GM06990 (cell line): ENCODE data around the gene AWAT1.
A peak's percentile ranks its signal among the peaks of the same experiment; 100 is the strongest.
"Not testable (repeated sequence)": the region's sequence is repeated elsewhere in the genome, so short reads cannot be mapped to it uniquely, and the experiment has no call there.

ENCODE experiments used
- DNase-seq: peaks from one replicate; pipeline ENCODE4 v3.0.0-alpha.2; 2011; ENCODE audit not compliant: insufficient read length; ENCODE audit errors: extremely low read depth
- H3K27me3 ChIP-seq: replicated peaks from 2 replicates; pipeline ENCODE4 v1.6.0; 2011; ENCODE audit warnings: low read length; ENCODE audit not compliant: control insufficient read depth, insufficient read depth
- H3K36me3 ChIP-seq: 2 replicates; pipeline ENCODE4 v1.5.1; 2011; ENCODE audit warnings: low read length; ENCODE audit not compliant: control insufficient read depth, insufficient read depth
- H3K4me3 ChIP-seq: replicated peaks from 2 replicates; pipeline ENCODE4 v1.5.1; 2011; ENCODE audit warnings: low read depth, mild to moderate bottlenecking, control low read depth, low read length
- TF ChIP-seq, protein P1 (sequence below): IDR thresholded peaks from 2 replicates; pipeline ENCODE4 v1.5.1; 2011; ENCODE audit warnings: low read length, control low read depth, mild to moderate bottlenecking, inconsistent platforms; ENCODE audit not compliant: insufficient read depth, poor library complexity, severe bottlenecking

Gene AWAT1

DNA sequence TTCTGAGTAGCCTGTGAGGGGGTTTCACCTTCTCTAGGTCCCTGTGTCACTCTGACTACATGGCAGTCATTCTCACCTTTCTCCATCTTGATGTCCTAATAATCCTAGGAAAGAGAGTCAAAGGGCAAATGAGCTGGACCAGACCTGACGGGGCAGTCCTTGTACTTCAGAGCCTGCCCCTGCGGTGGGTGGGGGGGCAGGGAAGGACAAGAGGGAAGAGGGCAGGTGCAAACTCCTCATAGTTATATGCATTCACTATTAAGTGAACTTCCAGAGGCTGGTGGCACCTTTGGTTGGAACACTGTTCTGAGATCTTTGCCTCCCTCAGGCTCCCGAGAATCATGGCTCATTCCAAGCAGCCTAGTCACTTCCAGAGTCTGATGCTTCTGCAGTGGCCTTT is at the start of gene AWAT1:
AWAT1 (plus strand) TSS at position 301 of the 400 bp plus-strand sequence; CDS start at position 342, 41 bp downstream.
- DNase-seq, result no peak
- no peaks in the 10 kb centered on the region for H3K36me3 ChIP-seq
- no peak within 1 kb of the TSS for H3K4me3 ChIP-seq
- TF ChIP-seq, protein P1, sequence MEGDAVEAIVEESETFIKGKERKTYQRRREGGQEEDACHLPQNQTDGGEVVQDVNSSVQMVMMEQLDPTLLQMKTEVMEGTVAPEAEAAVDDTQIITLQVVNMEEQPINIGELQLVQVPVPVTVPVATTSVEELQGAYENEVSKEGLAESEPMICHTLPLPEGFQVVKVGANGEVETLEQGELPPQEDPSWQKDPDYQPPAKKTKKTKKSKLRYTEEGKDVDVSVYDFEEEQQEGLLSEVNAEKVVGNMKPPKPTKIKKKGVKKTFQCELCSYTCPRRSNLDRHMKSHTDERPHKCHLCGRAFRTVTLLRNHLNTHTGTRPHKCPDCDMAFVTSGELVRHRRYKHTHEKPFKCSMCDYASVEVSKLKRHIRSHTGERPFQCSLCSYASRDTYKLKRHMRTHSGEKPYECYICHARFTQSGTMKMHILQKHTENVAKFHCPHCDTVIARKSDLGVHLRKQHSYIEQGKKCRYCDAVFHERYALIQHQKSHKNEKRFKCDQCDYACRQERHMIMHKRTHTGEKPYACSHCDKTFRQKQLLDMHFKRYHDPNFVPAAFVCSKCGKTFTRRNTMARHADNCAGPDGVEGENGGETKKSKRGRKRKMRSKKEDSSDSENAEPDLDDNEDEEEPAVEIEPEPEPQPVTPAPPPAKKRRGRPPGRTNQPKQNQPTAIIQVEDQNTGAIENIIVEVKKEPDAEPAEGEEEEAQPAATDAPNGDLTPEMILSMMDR, result no peak
- no peaks in the 10 kb centered on the region for H3K27me3 ChIP-seq

DNA sequence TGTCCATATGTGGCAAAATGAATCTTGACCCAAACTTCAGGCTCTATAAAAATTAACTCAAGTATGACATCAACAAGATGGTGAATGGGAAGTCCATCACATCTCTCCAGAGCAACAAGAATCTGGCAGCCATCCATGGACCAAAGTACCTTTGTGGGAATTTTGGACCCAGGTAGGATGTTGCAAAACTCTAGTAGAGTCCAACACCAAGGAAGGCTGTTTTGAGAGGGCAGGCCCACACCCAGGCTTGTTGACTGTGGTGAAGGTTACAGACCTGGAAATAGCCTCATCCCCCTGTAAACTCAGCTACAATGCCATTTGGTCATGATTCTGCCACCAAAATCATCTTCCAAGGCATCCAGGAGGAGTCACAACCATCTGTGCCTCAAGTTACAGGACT is 44.2 kb upstream of the AWAT1 start:
- Histone ChIP-seq H3K27me3 (no peaks in the 10 kb centered on the region), H3K36me3 (no peaks in the 10 kb centered on the region), H3K4me3 (no peak overlapping the region)
- TF ChIP-seq, protein P1, result no peak
- no peak for DNase-seq

DNA sequence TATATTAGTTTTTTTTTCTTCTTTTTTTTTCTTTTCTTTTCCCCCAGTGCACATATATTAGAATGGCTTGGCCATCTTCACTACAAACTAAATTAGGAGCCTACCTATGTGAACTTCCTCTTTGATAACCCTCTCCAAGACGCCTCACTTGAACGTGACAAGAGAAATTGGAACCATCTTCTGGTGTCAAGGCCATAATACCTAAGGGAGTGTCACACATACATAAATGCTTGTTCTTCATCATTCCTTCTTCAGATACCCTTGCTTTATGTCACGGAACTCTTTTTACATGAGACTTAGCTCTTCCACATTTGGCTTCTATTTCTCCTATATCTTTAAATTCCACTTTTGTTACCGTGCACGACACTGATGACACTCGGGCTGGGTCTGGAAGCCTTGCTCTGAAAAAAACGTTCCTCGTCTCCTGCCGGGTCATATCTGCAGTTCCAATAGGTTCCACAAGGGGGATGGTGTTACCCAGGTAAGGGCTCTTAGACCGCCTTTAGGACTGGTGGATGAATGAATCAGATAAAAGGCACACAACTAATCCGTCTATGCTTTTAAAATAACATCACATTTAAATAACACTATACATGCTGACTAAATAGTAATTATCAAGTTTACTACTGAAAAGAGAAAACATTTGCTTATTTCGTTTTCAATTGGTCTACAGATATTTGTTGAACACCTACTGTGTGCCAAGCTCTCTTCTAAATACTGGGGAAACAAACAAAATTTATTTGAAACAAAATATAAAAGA is 37.3 kb upstream of the AWAT1 start:
- no peaks in the 10 kb centered on the region for H3K36me3 ChIP-seq
- no peak for DNase-seq
- H3K4me3 ChIP-seq, result no peak overlapping the region
- no peaks in the 10 kb centered on the region for H3K27me3 ChIP-seq
- TF ChIP-seq, protein P1, result peak; percentile 67

DNA sequence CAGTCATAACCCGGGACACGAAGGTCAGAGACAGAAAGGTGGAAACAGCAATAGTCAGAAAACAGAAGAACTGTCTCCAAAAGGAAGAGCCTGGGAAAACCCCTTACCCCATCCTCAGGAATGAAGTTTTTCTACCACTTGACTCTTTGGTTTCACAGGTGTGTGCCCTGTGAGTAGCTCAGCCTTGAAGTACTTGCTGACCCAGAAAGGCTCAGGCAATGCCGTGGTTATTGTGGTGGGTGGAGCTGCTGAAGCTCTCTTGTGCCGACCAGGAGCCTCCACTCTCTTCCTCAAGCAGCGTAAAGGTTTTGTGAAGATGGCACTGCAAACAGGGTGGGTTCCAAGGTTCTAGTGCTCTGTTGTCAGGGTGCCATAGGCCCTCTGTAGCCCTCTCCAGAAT is 32.7 kb upstream of the AWAT1 start:
- no peak for DNase-seq
- no peaks in the 10 kb centered on the region for H3K36me3 ChIP-seq
- no peak overlapping the region for H3K4me3 ChIP-seq
- TF ChIP-seq, protein P1, result no peak
- no peaks in the 10 kb centered on the region for H3K27me3 ChIP-seq

DNA sequence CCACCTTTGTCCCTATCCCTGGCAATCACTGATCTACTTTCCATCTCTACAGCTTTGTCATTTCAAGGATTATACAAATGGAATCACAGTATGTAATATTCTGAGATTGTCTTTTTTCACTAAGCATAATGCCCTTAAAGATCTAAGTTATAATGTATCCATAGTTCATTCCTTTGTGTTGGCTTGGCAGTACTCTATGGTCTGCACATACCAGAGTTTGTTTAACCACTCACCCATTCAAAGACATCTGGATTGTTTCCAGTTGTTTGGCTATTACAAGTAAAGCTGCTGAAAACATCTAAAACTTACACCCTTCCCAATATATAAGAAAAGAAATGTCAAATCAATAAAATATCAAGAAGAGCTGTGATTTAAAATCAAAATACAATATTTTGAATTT is 26.0 kb upstream of the AWAT1 start:
- no peaks in the 10 kb centered on the region for H3K36me3 ChIP-seq
- H3K27me3 ChIP-seq, result no peaks in the 10 kb centered on the region
- no peak for DNase-seq
- H3K4me3 ChIP-seq, result no peak overlapping the region
- TF ChIP-seq, protein P1, result no peak

DNA sequence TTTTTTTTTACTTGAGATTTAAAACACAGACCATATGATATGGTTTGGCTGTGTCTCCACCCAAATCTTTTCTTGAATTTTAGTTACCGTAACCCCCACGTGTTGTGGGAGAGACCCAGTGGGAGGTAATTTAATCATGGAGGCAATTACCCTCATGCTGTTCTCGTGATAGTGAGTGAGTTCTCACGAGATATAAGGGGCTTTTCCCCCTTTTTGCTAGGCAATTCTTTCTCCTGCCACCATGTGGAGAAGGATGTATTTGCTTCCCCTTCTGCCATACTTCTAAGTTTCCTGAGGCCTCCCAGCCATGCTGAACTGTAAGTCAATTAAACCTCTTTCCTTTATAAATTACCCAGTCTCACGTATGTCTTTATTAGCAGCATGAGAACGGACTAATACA is 24.9 kb upstream of the AWAT1 start:
- not testable (repeated sequence) for H3K4me3 ChIP-seq, H3K27me3 ChIP-seq, DNase-seq, H3K36me3 ChIP-seq
